ENCODE results near the gene CCDC186.

Gene CCDC186

DNA sequence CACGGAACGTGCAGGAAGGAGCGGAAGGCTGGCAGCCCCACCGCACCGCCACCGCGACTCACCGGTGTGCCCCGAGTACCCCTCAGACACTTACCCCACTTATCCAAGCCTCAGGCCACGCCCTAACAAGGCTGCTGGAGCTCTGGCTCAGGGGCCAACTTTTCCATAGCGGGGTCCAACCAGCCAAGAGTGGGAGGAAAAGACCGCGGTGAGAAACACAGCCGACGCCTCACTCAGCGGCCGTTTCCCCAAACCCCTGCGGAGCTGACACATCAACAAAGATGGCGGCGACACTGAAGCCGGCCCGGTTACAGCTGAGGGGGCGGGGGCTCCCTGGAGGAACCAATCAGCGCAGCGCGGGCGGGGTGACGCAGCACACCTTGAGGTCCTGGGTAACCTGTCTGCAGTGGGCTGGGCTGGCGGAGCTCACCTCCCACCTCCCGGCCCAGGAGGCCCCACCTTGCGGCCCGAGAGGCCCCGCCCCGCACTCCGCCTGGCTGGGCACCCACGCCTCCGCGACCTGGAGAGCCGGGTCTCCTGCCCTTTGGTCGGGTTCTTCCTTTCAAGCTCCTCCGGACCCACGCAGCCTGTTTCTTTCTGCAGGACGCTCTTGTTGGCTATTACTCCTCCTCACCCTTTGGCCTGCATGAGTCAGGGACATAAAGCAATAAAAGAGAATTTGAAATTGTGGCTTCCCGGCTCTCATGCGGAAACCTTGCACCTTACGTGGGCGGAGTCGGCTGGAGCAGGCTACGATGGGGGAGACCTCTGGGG, at the start of gene CCDC186:
CCDC186 (minus strand) TSS at position 283 of the 774 bp plus-strand sequence. CDS start 10,935 bp downstream, outside the sequence.
- DNase-seq (ENCODE audit: low read depth in 2 of 2) = peak; percentile 97

- no peak for DNase-seq (ENCODE audit: low read depth in 2 of 2)
Observed at GRCh38 chr10:114223066-114223465, 49.1 kb upstream of the CCDC186 start.

GRCh38 chr10:114221235-114221634, 47.2 kb upstream of the CCDC186 start:
- DNase-seq (ENCODE audit: low read depth in 2 of 2) = no peak

GRCh38 chr10:114220281-114220680, 46.3 kb upstream of the CCDC186 start:
- DNase-seq (ENCODE audit: low read depth in 2 of 2) = no peak

DNA sequence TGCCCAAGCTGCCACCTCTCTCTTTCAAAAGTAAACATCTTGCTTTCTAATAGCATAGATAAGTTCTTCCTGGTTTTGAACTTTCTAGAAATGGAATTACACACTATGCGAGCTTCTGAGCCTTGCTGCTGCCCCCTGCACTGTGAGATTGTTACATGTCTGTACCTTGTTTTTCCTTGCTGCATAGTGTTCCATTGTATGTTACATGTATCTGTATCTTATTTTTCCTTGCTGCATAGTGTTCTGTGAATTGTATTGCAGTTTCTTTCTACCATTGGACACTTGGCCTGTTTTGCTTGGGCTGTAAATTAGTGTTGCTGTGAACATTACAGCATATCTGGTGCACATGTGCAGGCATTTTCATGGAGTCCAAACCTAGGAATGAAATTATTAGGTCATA, 41.0 kb upstream of the CCDC186 start:
- DNase-seq (ENCODE audit: low read depth in 2 of 2) = no peak

DNA sequence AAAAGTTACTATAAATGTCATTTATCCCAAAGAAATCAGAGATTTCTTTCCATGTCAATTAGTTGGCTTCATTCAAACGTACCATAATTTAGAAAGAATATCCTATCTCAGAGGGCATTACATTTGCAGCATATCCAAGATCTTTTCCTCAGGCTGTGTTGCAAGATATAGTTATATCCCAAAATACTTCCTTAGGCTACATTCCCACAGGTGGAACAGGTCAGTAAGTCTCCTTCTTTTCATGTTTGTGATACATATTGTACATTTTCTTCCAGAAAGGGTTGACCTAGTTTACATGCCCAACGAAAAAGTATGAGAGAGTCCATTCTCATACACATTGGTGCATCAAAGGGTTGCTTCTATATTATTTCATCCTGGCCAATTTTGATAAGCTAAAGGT, 38.1 kb upstream of the CCDC186 start:
- DNase-seq (ENCODE audit: low read depth in 2 of 2) = no peak

DNA sequence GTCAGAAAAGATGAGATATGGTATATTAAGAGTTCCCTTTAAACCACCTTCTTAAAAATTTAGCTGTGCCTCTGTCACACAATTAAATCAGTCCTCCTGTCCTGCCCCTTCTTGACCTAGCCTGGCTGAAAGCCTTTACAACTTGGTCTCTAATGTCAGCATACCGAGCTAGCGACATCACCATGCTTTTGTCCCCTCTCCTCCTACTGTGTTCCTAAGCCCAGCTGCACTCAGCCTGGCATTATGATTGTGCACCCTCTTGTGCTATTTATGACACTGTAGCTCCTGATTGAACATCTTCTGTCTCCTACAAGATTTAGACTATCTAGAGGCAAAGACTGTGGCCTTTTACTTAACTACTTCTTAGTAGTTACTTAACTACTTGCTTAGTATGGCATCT, 34.3 kb upstream of the CCDC186 start:
- DNase-seq (ENCODE audit: low read depth in 2 of 2) = no peak

DNA sequence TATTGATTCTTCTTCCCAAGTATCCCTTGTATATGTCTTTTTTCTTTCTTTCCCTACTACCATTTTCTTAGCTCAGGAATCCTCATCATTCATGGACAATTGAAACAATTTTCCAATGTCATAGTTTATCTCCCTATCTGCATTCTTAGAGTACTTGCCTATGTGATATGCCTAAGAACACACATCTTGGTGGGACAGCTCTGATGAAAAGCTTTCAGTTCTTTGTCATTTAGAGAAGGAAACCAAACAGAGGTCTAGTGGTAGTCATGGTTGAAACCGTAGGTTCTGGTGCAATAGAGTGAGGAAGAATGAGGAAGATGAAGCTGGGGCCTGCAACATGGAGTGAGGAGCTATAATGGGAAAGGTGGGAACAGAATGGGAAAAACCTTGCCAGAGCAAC, 33.3 kb upstream of the CCDC186 start:
- no peak for DNase-seq (ENCODE audit: low read depth in 2 of 2)

- DNase-seq (ENCODE audit: low read depth in 2 of 2) = no peak
Observed at GRCh38 chr10:114206902-114207301, 32.9 kb upstream of the CCDC186 start.

- no peak for DNase-seq (ENCODE audit: low read depth in 2 of 2)
Observed at GRCh38 chr10:114202812-114203211, 28.8 kb upstream of the CCDC186 start.

- no peak for DNase-seq (ENCODE audit: low read depth in 2 of 2)
Observed at GRCh38 chr10:114199239-114199638, 25.2 kb upstream of the CCDC186 start.

GRCh38 chr10:114195079-114195478, 21.1 kb upstream of the CCDC186 start:
- no peak for DNase-seq (ENCODE audit: low read depth in 2 of 2)

DNA sequence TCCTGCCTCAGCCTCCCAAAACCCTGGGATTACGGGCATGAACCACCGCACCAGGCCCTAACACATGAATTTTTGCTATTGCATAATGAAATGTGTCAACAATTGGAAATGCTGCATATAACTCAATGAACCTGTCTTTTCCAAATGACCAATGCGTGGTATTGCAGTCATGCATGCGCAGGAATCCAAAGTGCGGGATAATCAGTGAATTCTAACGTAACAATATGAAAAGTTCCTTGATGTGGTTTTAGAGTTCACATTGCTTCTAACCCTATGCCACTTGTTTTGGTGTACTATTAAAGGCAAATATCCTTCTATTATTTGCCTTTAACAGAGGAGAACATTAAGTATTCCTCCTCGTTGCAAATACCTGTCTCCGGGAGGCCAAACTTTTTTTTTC, 15.7 kb upstream of the CCDC186 start:
- DNase-seq (ENCODE audit: low read depth in 2 of 2) = no peak

- no peak for DNase-seq (ENCODE audit: low read depth in 2 of 2)
Observed at GRCh38 chr10:114188900-114189299, 14.9 kb upstream of the CCDC186 start.

DNA sequence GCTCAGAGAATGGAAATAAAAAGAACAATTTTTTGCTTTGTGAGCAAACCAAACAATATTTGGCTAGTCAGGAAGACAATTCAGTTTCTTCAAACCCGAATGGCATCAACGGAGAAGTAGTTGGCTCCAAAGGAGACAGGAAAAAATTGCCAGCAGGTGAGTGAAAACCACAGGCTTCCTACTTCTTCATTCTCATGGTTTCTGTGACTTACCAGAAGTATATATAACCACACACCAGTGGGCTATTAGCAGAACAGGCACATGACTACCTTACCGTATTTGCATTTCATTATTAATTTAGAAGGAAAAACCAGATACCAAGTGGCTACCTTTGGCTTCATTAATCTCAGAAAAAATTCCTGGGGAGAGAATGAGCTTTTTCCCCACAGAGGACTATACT, 14.0 kb upstream of the CCDC186 start:
- no peak for DNase-seq (ENCODE audit: low read depth in 2 of 2)

- DNase-seq (ENCODE audit: low read depth in 2 of 2) = no peak
Observed at GRCh38 chr10:114184276-114184675, 10.3 kb upstream of the CCDC186 start.

DNA sequence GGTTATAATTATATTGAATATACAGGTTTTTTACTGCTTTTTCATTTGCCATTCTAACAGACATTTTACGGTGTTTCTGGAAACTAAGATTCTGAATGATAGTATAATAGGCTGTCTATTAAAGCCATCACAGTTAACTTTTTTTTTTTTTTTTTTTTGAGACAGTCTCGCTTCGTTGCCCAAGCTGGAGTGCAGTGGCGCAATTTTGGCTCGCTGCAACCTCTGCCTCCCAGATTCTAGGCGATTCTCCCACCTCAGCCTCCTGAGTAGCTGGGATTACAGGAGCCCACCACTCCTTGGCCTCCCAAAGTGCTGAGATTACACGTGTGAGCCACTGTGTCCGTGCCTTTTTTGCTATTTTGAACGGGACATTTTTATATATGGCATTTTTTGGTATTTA, 9.6 kb upstream of the CCDC186 start:
- DNase-seq (ENCODE audit: low read depth in 2 of 2) = no peak

DNA sequence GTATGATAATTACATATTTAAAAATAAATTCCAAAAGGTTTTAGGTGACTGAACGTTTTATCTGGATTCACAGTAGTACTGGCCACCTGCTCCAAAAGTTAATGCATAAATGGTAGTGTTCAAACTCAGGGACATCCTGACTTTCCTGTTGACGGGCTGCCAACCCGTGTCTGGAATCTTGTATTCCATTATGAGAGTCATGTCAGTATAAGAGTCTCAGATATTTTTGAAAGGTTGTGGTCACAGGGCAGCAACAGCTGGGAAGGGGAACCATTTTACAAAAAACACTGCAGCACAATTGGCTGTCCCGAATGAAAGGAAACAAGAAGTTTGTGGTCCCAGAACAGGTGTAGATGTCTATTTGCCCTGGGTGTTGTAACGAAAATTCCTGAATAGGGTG, 8.0 kb upstream of the CCDC186 start:
- DNase-seq (ENCODE audit: low read depth in 2 of 2) = no peak

DNA sequence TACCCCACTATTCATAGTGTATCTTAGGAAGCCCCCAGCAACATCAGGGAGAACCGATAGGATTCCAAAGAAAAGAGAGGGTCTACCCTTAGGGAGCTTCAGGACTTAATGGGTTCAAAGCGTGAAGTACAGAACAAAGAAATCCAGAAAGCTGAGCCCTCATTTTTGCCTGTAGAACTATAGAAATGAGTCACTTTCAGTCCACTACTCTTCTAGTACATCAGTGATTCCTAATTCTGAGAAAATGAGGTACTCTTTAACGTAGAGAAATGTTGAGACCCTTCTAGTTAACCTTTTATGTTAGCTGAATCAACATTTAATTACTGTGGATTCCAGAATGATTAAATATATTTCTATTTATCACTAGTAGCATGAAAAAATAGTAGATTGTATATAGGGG, 6.9 kb upstream of the CCDC186 start:
- no peak for DNase-seq (ENCODE audit: low read depth in 2 of 2)

DNA sequence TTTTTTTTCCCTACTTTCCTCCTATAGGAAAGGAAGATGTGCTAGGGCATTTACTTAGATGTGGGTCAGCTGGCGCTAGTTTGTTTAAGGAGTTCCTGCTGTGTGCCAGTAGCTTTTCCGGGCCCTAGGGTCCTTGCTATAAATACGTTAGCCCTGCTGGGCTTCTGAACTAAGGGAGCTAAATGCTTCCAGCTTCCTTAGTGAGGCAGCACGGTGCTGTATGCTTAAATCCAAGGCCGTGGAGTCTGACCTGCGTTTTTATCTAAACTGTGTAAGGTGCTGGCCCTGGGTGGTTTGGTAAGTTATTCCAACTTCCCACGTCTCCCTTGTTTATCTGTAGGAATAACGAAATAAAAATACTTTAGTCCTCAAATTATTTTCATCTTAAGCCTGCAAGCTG, 5.7 kb upstream of the CCDC186 start:
- DNase-seq (ENCODE audit: low read depth in 2 of 2) = no peak

DNA sequence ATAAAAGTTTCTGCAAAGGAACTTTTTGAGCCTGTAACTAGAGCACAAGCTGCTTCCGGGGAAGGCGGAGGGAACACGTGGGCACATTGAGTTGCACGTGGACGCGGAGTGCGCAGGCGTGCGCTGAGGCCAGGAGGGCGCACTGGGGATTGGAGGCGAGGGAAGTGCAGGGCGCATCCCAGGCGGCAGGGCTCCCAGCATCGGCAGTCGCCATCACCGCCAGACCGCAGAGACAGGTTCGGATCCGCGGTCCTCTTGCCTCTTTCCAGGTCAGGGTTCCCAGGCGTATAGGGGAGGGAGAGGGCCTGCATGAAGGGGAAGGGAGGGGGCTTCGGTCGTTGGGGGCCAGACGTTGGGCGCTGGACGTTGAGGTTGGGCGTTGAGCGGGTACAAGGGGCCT, 5.1 kb upstream of the CCDC186 start, which contains the start of gene TDRD1:
TDRD1 (plus strand) TSS at position 206 of the 400 bp plus-strand sequence. CDS start 8,479 bp downstream, outside the sequence.
- DNase-seq (ENCODE audit: low read depth in 2 of 2) = no peak

DNA sequence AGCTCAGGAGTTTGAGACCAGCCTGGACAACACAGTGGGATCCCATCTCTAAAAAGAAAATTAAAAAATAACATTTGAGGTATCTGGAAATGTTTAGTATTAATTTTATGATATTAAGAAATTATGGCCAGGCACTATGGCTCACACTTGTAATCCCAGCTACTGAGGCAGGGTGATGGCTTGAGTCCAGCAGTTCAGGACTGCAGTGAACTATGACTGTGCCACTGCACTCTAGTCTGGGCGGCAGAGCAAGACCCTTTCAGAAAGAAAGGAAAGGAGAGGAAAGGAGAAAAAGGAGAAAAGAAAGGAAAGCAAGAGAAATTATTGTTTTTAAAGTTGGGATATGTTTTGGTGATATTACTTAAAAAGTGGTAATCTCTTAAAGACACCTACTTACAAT, 2.5 kb upstream of the CCDC186 start:
- DNase-seq (ENCODE audit: low read depth in 2 of 2) = no peak

- DNase-seq (ENCODE audit: low read depth in 2 of 2) = no peak
Observed at GRCh38 chr10:114175667-114176066, 1.7 kb upstream of the CCDC186 start.

DNA sequence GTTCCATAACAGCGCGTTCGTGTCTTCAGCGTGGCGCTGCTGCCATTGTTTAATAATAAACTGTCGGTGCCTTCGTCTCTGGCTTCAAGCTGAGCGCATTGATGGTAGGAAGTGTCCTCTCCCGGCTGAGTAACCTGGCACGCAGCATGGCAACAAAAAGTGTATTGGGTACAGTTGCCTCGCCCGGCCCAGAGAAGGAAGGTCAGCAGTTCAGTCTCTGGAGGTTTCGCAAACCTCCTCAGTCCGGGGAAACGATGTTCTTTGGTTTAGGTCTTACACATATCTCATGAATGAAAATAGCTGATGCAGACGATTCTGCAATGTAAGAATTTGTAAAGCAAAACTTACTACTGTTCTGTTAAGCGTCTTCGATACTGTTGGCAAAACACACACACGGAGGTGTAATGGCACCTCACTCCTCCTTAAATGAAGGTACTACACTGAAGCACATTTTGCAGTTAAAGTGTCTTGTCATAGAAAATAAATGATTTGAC, 739 bp upstream of the CCDC186 start:
- DNase-seq (ENCODE audit: low read depth in 2 of 2) = no peak
